Measurements from ENCODE around the gene DLX6.

The DLX6 gene

DNA sequence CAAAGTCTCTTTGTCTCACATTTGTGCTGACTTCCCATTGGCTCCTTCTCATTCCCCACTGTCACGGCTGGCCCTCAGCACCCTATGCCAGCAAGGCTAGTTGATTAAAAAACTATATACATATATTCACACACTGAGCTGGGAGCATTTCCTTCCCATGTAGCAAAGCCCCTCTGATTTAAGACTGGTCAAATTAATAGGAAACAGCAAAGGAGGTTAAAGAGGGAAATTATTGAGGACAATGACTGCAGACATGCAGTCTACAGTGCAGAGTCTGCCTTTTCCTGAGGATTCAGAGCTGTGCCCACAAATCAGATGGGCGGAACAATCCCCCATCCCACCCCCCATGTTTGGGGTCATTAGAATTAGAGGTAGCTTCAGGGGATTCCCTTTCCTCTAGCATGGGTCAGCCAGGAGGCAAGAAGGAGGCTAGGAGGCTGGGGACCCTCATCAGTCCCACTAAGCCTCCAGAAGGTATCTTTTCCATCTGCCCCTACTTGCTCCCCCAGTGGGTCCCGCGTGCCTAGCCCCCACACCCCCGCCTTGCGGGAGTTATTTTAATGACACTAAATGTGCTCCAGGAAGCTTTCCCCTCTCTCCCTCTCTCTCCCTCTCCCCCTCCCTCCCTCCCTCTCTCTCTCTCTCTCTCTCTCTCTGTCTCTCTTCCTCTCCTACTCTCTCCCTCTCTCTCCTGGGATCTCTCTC, 9.8 kb upstream of the DLX6 start:
- no peak for DNase-seq (ENCODE audit: low read depth in 3 of 3, low spot score in 1 of 3)

GRCh38 chr7:96996111-96996957, 9.0 kb upstream of the DLX6 start:
- DNase-seq (ENCODE audit: low read depth in 3 of 3, low spot score in 1 of 3) = no peak

- DNase-seq (ENCODE audit: low read depth in 3 of 3, low spot score in 1 of 3) = no peak
These were observed 8.3 kb upstream of the DLX6 start for GRCh38 chr7:96996958-96997511.

- DNase-seq (ENCODE audit: low read depth in 3 of 3, low spot score in 1 of 3) = no peak
These were observed 7.8 kb upstream of the DLX6 start for GRCh38 chr7:96997512-96998032.

DNA sequence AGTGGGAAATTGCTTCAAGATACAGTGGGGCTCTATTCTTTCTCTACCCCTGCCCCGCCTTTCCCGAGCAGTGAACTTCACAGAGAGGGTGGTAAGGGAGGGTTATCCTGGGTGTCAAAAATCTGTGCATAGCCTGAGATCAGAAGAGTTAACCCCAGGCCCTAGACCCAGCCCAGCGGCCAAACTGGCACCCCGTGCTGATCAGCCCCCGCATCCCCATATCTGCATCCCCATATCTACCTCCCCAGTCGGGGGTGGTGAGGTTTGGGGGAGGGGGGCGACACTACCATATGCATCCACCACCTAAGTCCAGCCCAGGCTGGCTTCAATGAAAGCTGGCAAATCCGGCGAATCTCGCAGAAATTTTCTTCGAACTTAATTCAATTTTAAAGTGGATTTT, 7.0 kb upstream of the DLX6 start:
- no peak for DNase-seq (ENCODE audit: low read depth in 3 of 3, low spot score in 1 of 3)

GRCh38 chr7:96998744-96999143, 6.6 kb upstream of the DLX6 start:
- DNase-seq (ENCODE audit: low read depth in 3 of 3, low spot score in 1 of 3) = no peak

GRCh38 chr7:97001221-97001620, 4.1 kb upstream of the DLX6 start:
- DNase-seq (ENCODE audit: low read depth in 3 of 3, low spot score in 1 of 3) = no peak

DNA sequence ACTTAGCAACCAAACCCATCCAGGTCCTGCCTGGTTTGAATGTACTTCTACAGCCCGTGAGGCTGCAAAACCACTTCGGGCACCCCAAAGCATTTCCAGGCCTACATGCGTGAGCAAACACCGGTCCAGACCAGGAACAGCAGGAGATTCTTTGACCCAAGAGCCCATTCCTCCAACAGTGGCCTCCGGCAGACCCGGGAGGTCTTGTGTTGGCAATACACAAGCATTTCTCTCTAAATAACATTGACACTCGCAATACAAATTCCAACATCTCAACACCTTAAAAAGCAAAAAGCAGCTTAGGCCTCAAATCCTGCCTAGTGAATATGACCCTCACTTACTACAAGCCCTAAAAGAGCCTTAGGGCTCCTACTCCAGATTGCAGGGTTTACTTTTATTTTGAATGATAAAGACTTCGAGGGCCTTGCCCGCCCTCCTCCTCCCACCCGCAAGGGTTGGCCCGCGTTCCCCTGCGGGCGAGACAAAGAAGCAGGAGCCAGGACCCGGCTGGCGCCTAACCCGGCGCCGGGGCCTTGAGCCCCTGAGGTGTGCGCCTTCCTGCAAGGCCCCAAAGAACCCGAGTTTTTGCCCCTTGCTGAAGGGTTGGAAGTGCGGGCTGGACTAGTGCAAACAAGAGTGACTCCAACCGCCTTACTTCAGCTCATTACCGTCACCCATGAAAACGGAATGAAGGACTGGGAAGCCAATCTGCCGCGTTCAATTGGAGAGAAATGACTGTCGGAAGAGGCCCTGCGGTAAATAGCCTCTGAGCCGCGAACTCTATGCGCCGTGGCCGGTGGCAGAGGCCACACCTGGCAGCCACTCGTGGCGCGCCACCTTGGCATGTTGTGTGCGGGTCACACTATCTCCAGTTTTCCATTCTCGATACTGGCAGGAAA, 3.4 kb upstream of the DLX6 start:
- no peak for DNase-seq (ENCODE audit: low read depth in 3 of 3, low spot score in 1 of 3)

GRCh38 chr7:97002555-97003261, 2.6 kb upstream of the DLX6 start:
- DNase-seq (ENCODE audit: low read depth in 3 of 3, low spot score in 1 of 3) = no peak

GRCh38 chr7:97003262-97004246, 1.8 kb upstream of the DLX6 start:
- DNase-seq (ENCODE audit: low read depth in 3 of 3, low spot score in 1 of 3) = no peak

- no peak for DNase-seq (ENCODE audit: low read depth in 3 of 3, low spot score in 1 of 3)
These were observed 838 bp upstream of the DLX6 start for GRCh38 chr7:97004247-97005182.

- no peak for DNase-seq (ENCODE audit: low read depth in 3 of 3, low spot score in 1 of 3)
These were observed 882 bp downstream of the DLX6 start for GRCh38 chr7:97006055-97006815.

DNA sequence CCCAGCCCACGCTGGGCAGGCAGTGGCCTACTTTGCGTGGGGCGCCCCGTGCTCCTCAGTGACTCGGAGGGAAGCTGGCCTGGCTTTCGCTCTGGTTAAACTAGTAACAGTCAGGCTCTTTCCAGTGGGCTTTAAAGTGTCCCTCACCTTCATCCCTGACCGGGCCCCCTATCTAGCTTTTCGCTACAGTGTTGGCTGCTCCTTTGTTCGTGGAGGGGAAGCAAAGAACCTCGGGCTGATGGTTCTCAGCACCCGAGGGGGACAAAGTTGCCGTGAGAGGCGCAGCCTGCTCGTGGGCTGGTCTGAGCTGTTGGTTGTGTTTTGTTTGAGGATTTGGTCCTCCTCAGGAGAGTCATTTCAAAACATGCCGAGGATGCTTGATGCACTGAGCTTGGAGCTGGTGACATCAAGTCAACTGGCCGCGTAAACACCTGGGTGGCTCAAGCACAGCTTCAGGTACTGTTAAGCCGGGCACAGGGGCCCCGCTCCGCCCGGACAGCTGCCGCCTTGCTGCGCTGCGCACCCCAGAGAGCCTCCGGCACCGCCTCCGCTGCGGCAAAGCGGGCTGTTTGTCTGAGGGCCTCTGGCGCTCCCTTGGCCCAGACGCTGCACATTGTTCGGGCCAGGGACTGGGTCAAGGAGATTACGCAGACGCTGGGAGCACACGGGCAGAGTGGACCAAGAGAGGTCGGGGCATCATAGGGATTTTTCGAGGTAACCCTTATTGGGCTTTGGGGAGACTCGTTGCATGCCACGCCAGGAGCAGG, 1.6 kb downstream of the DLX6 start:
- DNase-seq (ENCODE audit: low read depth in 3 of 3, low spot score in 1 of 3) = no peak

GRCh38 chr7:97007583-97007861, 2.2 kb downstream of the DLX6 start:
- no peak for DNase-seq (ENCODE audit: low read depth in 3 of 3, low spot score in 1 of 3)

- DNase-seq (ENCODE audit: low read depth in 3 of 3, low spot score in 1 of 3) = no peak
These were observed 3.0 kb downstream of the DLX6 start for GRCh38 chr7:97008275-97008917.

Measured in stimulated activated CD4-positive, alpha-beta T cell treated with anti-CD3 and anti-CD28 coated beads, TNF-alpha, amount 100 ng/mL, for 1 hour (primary cell).